GM12872 (cell line): ENCODE results near the gene C1QBP.

Experiments used
- TF ChIP-seq, protein P1 (sequence below): IDR thresholded peaks from 3 replicates; pipeline ENCODE4 v1.5.1; 2011; ENCODE audit warnings: low read depth, mild to moderate bottlenecking, low read length, moderate library complexity; ENCODE audit not compliant: insufficient read depth

Gene C1QBP

DNA sequence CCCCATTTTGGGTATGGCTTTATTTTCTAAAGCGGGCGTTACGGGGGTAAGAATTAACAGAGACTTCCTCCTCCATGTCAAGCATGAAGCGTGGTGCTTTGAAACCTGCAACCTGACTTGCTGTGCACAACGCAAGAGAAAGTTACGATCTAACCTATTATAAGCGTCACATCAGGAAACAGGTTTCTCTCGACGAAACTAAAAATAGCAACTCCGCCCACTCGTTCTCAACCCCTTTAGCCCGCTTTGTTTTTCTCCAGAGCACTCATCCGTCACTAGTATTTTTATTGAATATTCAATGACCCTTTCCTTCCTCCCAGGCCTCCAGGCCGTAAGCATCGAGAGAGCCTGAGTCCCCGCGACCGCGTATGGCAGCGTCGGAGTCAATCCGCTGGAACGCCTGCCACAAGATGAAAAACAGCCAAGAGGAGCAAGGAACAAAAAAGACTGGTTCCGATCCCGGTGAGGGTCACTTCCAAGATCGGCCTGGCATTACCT lies 20.0 kb downstream of the C1QBP start:
- TF ChIP-seq, protein P1, sequence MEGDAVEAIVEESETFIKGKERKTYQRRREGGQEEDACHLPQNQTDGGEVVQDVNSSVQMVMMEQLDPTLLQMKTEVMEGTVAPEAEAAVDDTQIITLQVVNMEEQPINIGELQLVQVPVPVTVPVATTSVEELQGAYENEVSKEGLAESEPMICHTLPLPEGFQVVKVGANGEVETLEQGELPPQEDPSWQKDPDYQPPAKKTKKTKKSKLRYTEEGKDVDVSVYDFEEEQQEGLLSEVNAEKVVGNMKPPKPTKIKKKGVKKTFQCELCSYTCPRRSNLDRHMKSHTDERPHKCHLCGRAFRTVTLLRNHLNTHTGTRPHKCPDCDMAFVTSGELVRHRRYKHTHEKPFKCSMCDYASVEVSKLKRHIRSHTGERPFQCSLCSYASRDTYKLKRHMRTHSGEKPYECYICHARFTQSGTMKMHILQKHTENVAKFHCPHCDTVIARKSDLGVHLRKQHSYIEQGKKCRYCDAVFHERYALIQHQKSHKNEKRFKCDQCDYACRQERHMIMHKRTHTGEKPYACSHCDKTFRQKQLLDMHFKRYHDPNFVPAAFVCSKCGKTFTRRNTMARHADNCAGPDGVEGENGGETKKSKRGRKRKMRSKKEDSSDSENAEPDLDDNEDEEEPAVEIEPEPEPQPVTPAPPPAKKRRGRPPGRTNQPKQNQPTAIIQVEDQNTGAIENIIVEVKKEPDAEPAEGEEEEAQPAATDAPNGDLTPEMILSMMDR, result no peak

DNA sequence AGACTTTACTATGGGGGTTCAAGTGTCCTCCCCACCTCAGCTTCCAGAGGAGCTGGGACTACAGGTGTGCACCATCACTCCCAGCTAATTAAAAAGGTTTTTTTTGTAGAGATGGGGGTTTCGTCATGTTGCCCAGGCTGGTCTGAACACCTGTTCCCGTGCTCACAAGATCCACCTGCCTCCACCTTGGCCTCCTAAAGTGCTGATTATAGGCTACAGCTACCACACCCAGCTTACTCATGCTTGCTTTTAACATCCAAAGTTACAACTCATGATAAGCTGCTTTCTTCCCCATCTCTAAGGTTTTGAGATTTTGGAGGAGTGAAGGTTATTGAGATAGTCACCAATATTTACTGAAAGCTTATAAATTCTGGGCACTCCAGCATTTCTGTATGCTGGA lies 22.1 kb downstream of the C1QBP start:
- TF ChIP-seq, protein P1, result no peak

DNA sequence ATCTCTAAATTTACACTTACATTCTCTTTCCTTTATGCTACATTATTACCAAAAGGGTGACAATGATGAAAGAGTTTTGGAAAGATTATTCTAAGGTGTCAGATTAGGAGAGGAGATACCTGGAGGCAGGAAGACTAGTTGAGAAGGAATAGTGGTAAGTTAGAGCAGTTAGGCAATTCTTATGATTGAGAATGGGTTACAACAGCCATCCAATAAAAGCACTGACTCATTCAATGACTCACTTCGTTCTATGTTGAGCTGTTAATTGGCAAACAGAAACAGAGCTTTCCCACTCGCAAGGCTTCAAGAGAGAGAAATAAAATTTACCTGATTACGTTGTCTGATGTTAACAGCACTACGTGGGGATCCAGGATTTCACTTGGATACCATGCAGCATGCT lies 25.3 kb downstream of the C1QBP start:
- TF ChIP-seq, protein P1, result no peak

DNA sequence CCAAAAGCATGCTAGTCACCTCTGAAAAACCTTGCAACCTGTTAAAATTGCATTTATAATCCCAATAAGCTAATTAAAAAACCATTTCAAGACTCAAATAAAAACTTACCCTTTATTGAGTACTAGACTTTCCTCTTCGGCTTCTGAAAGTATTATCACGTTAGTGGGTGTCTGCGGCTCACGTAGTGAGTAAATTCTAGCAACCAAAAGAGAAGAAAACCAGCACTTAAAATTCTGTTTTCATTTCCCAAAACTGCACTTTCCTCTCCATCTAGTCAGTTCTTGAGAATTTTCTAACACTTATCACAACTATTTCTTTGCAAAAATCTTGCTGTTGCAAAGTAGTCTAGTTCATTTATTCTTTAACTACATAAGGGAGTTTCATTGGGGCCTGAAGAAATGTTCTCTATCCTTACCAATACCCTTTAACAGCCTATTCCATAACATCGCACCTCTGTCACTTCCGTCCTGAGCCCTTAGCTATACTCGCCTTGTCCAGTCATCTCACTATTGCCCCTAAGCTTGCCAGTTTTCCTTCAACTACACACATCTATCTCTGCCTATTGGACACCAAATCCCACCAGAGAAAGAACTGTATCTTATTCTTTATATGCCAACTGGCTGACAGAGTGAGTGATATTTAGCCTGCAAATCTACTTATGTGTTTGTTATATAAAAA lies 28.2 kb downstream of the C1QBP start:
- TF ChIP-seq, protein P1, result no peak

DNA sequence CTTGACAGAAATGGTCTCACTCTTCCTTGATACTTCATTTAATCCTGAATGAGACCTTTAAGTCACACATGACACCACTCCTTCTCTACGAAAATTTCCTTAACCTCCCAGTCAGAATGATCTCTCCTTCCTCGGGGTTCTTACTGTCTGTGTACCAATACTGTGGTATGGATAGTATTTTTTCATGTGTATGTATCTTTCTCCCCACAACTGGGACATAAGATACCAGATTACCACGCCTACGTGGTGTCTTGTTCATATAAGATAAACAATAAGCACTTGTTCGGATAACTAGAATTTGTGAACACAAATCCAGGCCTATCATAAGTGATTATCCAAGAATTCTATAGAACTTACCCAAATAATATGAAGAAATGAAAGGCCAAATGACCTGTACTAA lies 30.8 kb downstream of the C1QBP start:
- TF ChIP-seq, protein P1, result no peak

DNA sequence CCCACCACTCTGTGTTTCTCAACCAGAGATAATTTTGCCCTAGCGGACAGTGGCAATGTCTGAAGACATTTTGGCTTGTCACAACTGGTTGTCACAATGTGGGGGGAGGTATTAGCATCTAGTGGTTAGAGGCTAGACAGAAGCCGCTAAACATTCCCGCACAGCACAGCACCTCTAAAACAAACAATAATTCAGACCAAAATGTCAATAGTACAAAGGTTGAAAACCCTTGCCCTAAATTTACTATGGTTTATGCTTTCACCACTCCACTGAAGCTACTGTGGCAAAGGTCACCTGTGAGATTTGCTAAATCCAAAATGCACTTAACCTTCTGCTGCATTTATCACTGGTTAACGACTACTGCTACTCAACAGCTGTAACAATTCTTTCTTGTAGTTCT lies 33.6 kb downstream of the C1QBP start:
- TF ChIP-seq, protein P1, result no peak

DNA sequence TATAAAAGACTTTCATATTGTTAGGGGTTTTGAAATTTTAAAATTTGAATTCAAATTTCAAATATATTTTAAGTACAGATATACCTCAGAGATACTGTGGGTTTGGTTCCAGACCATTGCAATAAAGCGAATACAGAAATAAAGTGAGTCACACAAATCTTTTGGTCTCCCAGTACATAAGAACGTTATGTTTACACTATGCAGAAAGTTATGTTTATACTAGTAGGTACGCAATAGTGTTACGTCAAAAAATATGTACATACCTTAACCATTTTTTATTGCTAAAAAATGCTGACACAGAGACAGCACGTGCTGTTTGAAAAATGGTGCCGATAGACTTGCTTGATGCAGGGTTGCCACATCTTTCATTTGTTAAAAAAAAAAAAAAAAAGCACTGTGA lies 39.2 kb downstream of the C1QBP start:
- TF ChIP-seq, protein P1, result no peak

DNA sequence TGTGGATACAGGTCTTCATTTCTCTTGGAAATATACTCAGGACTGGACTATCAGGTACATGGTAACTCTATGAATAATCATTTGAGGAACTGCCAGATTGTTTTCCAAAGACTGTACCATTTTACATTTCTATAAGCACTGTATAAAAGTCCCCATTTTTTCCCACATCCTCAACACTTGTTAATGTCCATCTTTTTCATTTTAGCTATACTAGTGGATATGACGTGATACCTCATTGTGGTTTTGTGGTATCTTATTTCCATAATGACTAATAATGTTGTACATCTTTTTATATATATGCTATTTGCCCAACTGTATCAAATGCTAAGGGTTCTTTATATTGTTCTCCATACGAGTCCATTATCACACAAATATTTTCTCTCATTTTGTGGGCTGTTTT lies 42.3 kb downstream of the C1QBP start:
- TF ChIP-seq, protein P1, result no peak
